NCI-H187 (cell line): Measurements from ENCODE around the gene RILPL1.
"Not testable (repeated sequence)": the region's sequence is repeated elsewhere in the genome, so short reads cannot be mapped to it uniquely, and the experiment has no call there.

Experiments used
- DNase-seq, 2 experiments: peaks; one replicate each; lab custom pipeline; 2025; lab: John Stamatoyannopoulos, UW

Gene RILPL1

GRCh38 chr12:123463174-123463573 is 70.3 kb downstream of the RILPL1 start:
- not testable (repeated sequence) for DNase-seq

GRCh38 chr12:123457980-123458779 is 75.3 kb downstream of the RILPL1 start, which contains the start of gene SNRNP35:
SNRNP35 (plus strand) TSS chr12:123458139; CDS start chr12:123465541, 7,402 bp downstream.
- peak; percentile 71 to 78 for DNase-seq

- no peak for DNase-seq
Observed at GRCh38 chr12:123453165-123453564, 80.4 kb downstream of the RILPL1 start.

GRCh38 chr12:123452276-123452550 is 81.3 kb downstream of the RILPL1 start:
- not testable (repeated sequence) for DNase-seq

GRCh38 chr12:123450636-123451035 is 82.9 kb downstream of the RILPL1 start:
- DNase-seq = no peak

GRCh38 chr12:123449856-123450255 is 83.7 kb downstream of the RILPL1 start:
- DNase-seq = no peak

- no peak for DNase-seq
Observed at GRCh38 chr12:123449249-123449733, 84.2 kb downstream of the RILPL1 start.

GRCh38 chr12:123446333-123446713 is 87.2 kb downstream of the RILPL1 start:
- no peak for DNase-seq

- DNase-seq = no peak
Observed at GRCh38 chr12:123445388-123446332, 87.9 kb downstream of the RILPL1 start.

- DNase-seq = no peak
Observed at GRCh38 chr12:123444092-123445026, 89.2 kb downstream of the RILPL1 start.

GRCh38 chr12:123442774-123443173 is 90.7 kb downstream of the RILPL1 start:
- no peak for DNase-seq

- DNase-seq = no peak
Observed at GRCh38 chr12:123441523-123442164, 91.9 kb downstream of the RILPL1 start.

- no peak for DNase-seq
Observed at GRCh38 chr12:123436017-123436964, 97.2 kb downstream of the RILPL1 start, which contains the start of gene RILPL2. RILPL2 (minus strand) TSS chr12:123436684; CDS start chr12:123436420, 264 bp downstream.

GRCh38 chr12:123435636-123436016 is 97.9 kb downstream of the RILPL1 start:
- DNase-seq = no peak

GRCh38 chr12:123433615-123434014 is 99.9 kb downstream of the RILPL1 start:
- DNase-seq = no peak

- not testable (repeated sequence) for DNase-seq
Observed at GRCh38 chr12:123431951-123432817, 101.3 kb downstream of the RILPL1 start.

GRCh38 chr12:123429101-123429500 is 104.4 kb downstream of the RILPL1 start:
- DNase-seq = not testable (repeated sequence)

- DNase-seq = no peak
Observed at GRCh38 chr12:123428591-123428990, 104.9 kb downstream of the RILPL1 start.
